Dendritic cell treated with granulocyte-macrophage colony-stimulating factor and Interleukin-4, amounts not matched to agents 40 ng/mL and 50 ng/mL, for 4 days (primary cell): ENCODE results near the gene RADIL.
"Not testable (repeated sequence)": the region's sequence is repeated elsewhere in the genome, so short reads cannot be mapped to it uniquely, and the experiment has no call there.

Experiments used
- H3K27ac Mint-ChIP-seq: one replicate; pipeline ENCODE4 v1.8.0; 2022; ENCODE audit warnings: mild to moderate bottlenecking, mixed read lengths
- H3K27me3 Mint-ChIP-seq: one replicate; pipeline ENCODE4 v1.8.0; 2022; ENCODE audit warnings: mild to moderate bottlenecking, mixed read lengths
- H3K36me3 Mint-ChIP-seq: one replicate; pipeline ENCODE4 v1.8.0; 2022; ENCODE audit warnings: low read depth, mixed read lengths
- H3K4me1 Mint-ChIP-seq: one replicate; pipeline ENCODE4 v1.8.0; 2022; ENCODE audit warnings: low read depth, mixed read lengths
- H3K4me3 Mint-ChIP-seq: one replicate; pipeline ENCODE4 v1.8.0; 2022; ENCODE audit warnings: mild to moderate bottlenecking, moderate library complexity, mixed read lengths
- H3K9me3 Mint-ChIP-seq: one replicate; pipeline ENCODE4 v1.8.0; 2022; ENCODE audit warnings: mixed read lengths
- intact Hi-C: fragments of 100-400 bp; cut with micrococcal nuclease; formaldehyde crosslinking; loops from one replicate; pipeline ENCODE4 v1.15.0; 2022

The RADIL gene

GRCh38 chr7:4883372-4884144 lies at the start of gene RADIL:
Gene RADIL, minus strand, starts transcription at chr7:4883716. Its CDS starts 5,577 bp downstream, at chr7:4878139.
- H3K4me3 Mint-ChIP-seq = peak within 1 kb of the TSS; percentile 41
- H3K27ac Mint-ChIP-seq = no peak within 1 kb of the TSS
- H3K27me3 Mint-ChIP-seq = peaks cover 53% of the 10 kb centered on the region
- intact Hi-C loops = loop anchor here (2.0 to 5.0 kb wide), 2 partner anchors 53 to 91 kb away; no protein-coding TSS in a partner anchor
- no peaks in the 10 kb centered on the region for H3K9me3 Mint-ChIP-seq
- H3K4me1 Mint-ChIP-seq = peaks cover 12% of the 10 kb centered on the region
- no peaks in the 10 kb centered on the region for H3K36me3 Mint-ChIP-seq

- no peaks in the 10 kb centered on the region for H3K9me3 Mint-ChIP-seq
- H3K27ac Mint-ChIP-seq = no peak overlapping the region
- no peaks in the 10 kb centered on the region for H3K36me3 Mint-ChIP-seq
- peaks cover 2% of the 10 kb centered on the region for H3K27me3 Mint-ChIP-seq
- H3K4me3 Mint-ChIP-seq = no peak overlapping the region
- intact Hi-C loops = no loop called here
- no peaks in the 10 kb centered on the region for H3K4me1 Mint-ChIP-seq
These were observed 48.4 kb upstream of the RADIL start for GRCh38 chr7:4931943-4932342.

- no peaks in the 10 kb centered on the region for H3K9me3 Mint-ChIP-seq
- peaks cover 4% of the 10 kb centered on the region for H3K27me3 Mint-ChIP-seq
- no peaks in the 10 kb centered on the region for H3K36me3 Mint-ChIP-seq
- no peak overlapping the region for H3K4me3 Mint-ChIP-seq
- no peaks in the 10 kb centered on the region for H3K4me1 Mint-ChIP-seq
- intact Hi-C loops = no loop called here
- no peak overlapping the region for H3K27ac Mint-ChIP-seq
These were observed 45.5 kb upstream of the RADIL start for GRCh38 chr7:4929005-4929404.

GRCh38 chr7:4928445-4928844 lies 44.9 kb upstream of the RADIL start:
- Mint-ChIP-seq H3K36me3 (no peaks in the 10 kb centered on the region), H3K27me3 (peaks cover 4% of the 10 kb centered on the region), H3K4me3 (no peak overlapping the region), H3K9me3 (no peaks in the 10 kb centered on the region), H3K4me1 (no peaks in the 10 kb centered on the region), H3K27ac (no peak overlapping the region)
- intact Hi-C loops = no loop called here

GRCh38 chr7:4919969-4920766 lies 36.7 kb upstream of the RADIL start:
- H3K4me1 Mint-ChIP-seq = no peaks in the 10 kb centered on the region
- H3K9me3 Mint-ChIP-seq = no peaks in the 10 kb centered on the region
- no peak overlapping the region for H3K4me3 Mint-ChIP-seq
- intact Hi-C loops = no loop called here
- H3K36me3 Mint-ChIP-seq = no peaks in the 10 kb centered on the region
- no peak overlapping the region for H3K27ac Mint-ChIP-seq
- H3K27me3 Mint-ChIP-seq = no peaks in the 10 kb centered on the region

- intact Hi-C loops = no loop called here
- Mint-ChIP-seq H3K4me1 (no peaks in the 10 kb centered on the region), H3K27ac (no peak overlapping the region), H3K4me3 (no peak overlapping the region), H3K27me3 (no peaks in the 10 kb centered on the region), H3K36me3 (no peaks in the 10 kb centered on the region), H3K9me3 (no peaks in the 10 kb centered on the region)
These were observed 32.6 kb upstream of the RADIL start for GRCh38 chr7:4916113-4916512.

- Mint-ChIP-seq H3K27ac (no peak overlapping the region), H3K27me3 (no peaks in the 10 kb centered on the region), H3K4me1 (no peaks in the 10 kb centered on the region), H3K36me3 (no peaks in the 10 kb centered on the region), H3K9me3 (no peaks in the 10 kb centered on the region), H3K4me3 (no peak overlapping the region)
- intact Hi-C loops = no loop called here
These were observed 27.8 kb upstream of the RADIL start for GRCh38 chr7:4911111-4911828.

GRCh38 chr7:4906682-4907081 lies 23.2 kb upstream of the RADIL start:
- Mint-ChIP-seq H3K4me1 (no peaks in the 10 kb centered on the region), H3K27ac (no peak overlapping the region), H3K4me3 (no peak overlapping the region), H3K36me3 (no peaks in the 10 kb centered on the region), H3K27me3 (peaks cover 5% of the 10 kb centered on the region), H3K9me3 (peaks cover 9% of the 10 kb centered on the region)
- intact Hi-C loops = no loop called here

GRCh38 chr7:4905171-4905570 lies 21.7 kb upstream of the RADIL start:
- intact Hi-C loops = no loop called here
- peaks cover 5% of the 10 kb centered on the region for H3K27me3 Mint-ChIP-seq
- peaks cover 9% of the 10 kb centered on the region for H3K9me3 Mint-ChIP-seq
- no peak overlapping the region for H3K27ac Mint-ChIP-seq
- H3K4me1 Mint-ChIP-seq = no peaks in the 10 kb centered on the region
- H3K36me3 Mint-ChIP-seq = no peaks in the 10 kb centered on the region
- no peak overlapping the region for H3K4me3 Mint-ChIP-seq

GRCh38 chr7:4904346-4904745 lies 20.8 kb upstream of the RADIL start:
- H3K9me3 Mint-ChIP-seq = peaks cover 9% of the 10 kb centered on the region
- H3K27ac Mint-ChIP-seq = no peak overlapping the region
- intact Hi-C loops = no loop called here
- no peaks in the 10 kb centered on the region for H3K36me3 Mint-ChIP-seq
- H3K4me3 Mint-ChIP-seq = no peak overlapping the region
- H3K27me3 Mint-ChIP-seq = peaks cover 5% of the 10 kb centered on the region
- no peaks in the 10 kb centered on the region for H3K4me1 Mint-ChIP-seq

- Mint-ChIP-seq H3K4me3 (no peak overlapping the region), H3K36me3 (no peaks in the 10 kb centered on the region), H3K9me3 (peaks cover 32% of the 10 kb centered on the region), H3K27ac (no peak overlapping the region), H3K27me3 (peaks cover 2% of the 10 kb centered on the region), H3K4me1 (no peaks in the 10 kb centered on the region)
- intact Hi-C loops = no loop called here
These were observed 12.2 kb upstream of the RADIL start for GRCh38 chr7:4895766-4896165.

- Mint-ChIP-seq H3K27ac (no peak overlapping the region), H3K9me3 (peaks cover 32% of the 10 kb centered on the region), H3K4me3 (no peak overlapping the region), H3K4me1 (no peaks in the 10 kb centered on the region), H3K36me3 (no peaks in the 10 kb centered on the region), H3K27me3 (peaks cover 4% of the 10 kb centered on the region)
- intact Hi-C loops = no loop called here
These were observed 11.0 kb upstream of the RADIL start for GRCh38 chr7:4894482-4894881.

GRCh38 chr7:4893929-4894475 lies 10.5 kb upstream of the RADIL start:
- Mint-ChIP-seq H3K36me3 (no peaks in the 10 kb centered on the region), H3K27me3 (peaks cover 5% of the 10 kb centered on the region), H3K4me1 (no peaks in the 10 kb centered on the region), H3K27ac (no peak overlapping the region), H3K9me3 (peaks cover 30% of the 10 kb centered on the region), H3K4me3 (no peak overlapping the region)
- intact Hi-C loops = no loop called here

GRCh38 chr7:4893188-4893587 lies 9.7 kb upstream of the RADIL start:
- intact Hi-C loops, H3K27ac Mint-ChIP-seq, H3K36me3 Mint-ChIP-seq, H3K27me3 Mint-ChIP-seq, H3K4me3 Mint-ChIP-seq, H3K4me1 Mint-ChIP-seq: not testable (repeated sequence)
- peaks cover 23% of the 10 kb centered on the region for H3K9me3 Mint-ChIP-seq
